HUDEP-2 (cell line): ENCODE measurements around the gene CD83.
A peak's percentile ranks its signal among the peaks of the same experiment; 100 is the strongest.
"Not testable (repeated sequence)": the region's sequence is repeated elsewhere in the genome, so short reads cannot be mapped to it uniquely, and the experiment has no call there.

Experiments
- DNase-seq, 76 experiments: peaks; one replicate each; lab custom pipeline; 2025; ENCODE audit not compliant: unreplicated experiment in 76 of 76; lab: John Stamatoyannopoulos, UW

CD83 gene

GRCh38 chr6:14146506-14147096 is 29.0 kb downstream of the CD83 start:
- DNase-seq: no peak

GRCh38 chr6:14147891-14148290 is 30.3 kb downstream of the CD83 start:
- DNase-seq: no peak

- DNase-seq: no peak
Measured at GRCh38 chr6:14148471-14148870, 30.9 kb downstream of the CD83 start.

- DNase-seq: no peak
Measured at GRCh38 chr6:14149053-14149738, 31.6 kb downstream of the CD83 start.

GRCh38 chr6:14149739-14150130 is 32.2 kb downstream of the CD83 start:
- no peak for DNase-seq

- not testable (repeated sequence) for DNase-seq
Measured at GRCh38 chr6:14151300-14151699, 33.7 kb downstream of the CD83 start.

- DNase-seq: no peak
Measured at GRCh38 chr6:14151773-14152172, 34.2 kb downstream of the CD83 start.

- no peak for DNase-seq
Measured at GRCh38 chr6:14153228-14153627, 35.7 kb downstream of the CD83 start.

- no peak for DNase-seq
Measured at GRCh38 chr6:14159090-14159489, 41.5 kb downstream of the CD83 start.

GRCh38 chr6:14162826-14163225 is 45.3 kb downstream of the CD83 start:
- no peak for DNase-seq

- no peak for DNase-seq
Measured at GRCh38 chr6:14165091-14165490, 47.5 kb downstream of the CD83 start.

- peak in 1 of 76 experiments; percentile 25 for DNase-seq
Measured at GRCh38 chr6:14166839-14167238, 49.3 kb downstream of the CD83 start.

GRCh38 chr6:14170128-14170527 is 52.6 kb downstream of the CD83 start:
- DNase-seq: no peak

- DNase-seq: peak in 6 of 76 experiments; percentile 3 to 57 (median 30)
Measured at GRCh38 chr6:14172562-14172961, 55.0 kb downstream of the CD83 start.

GRCh38 chr6:14174226-14174625 is 56.7 kb downstream of the CD83 start:
- DNase-seq: no peak

- no peak for DNase-seq
Measured at GRCh38 chr6:14174996-14175395, 57.4 kb downstream of the CD83 start.

- DNase-seq: no peak
Measured at GRCh38 chr6:14176429-14176828, 58.9 kb downstream of the CD83 start.

GRCh38 chr6:14177413-14178082 is 60.0 kb downstream of the CD83 start:
- DNase-seq: no peak

- DNase-seq: no peak
Measured at GRCh38 chr6:14178083-14178445, 60.5 kb downstream of the CD83 start.

- DNase-seq: no peak
Measured at GRCh38 chr6:14180609-14181008, 63.0 kb downstream of the CD83 start.

- no peak for DNase-seq
Measured at GRCh38 chr6:14182916-14183315, 65.3 kb downstream of the CD83 start.
